RPMI7951 (cell line): ENCODE data around the gene OR51S1. TPM values are rescaled to one million over a fixed set of nuclear protein-coding genes. Genes with fewer than 3 reads are reported as not detected.
A peak's percentile ranks its signal among the peaks of the same experiment; 100 is the strongest.
"Not testable (repeated sequence)": the region's sequence is repeated elsewhere in the genome, so short reads cannot be mapped to it uniquely, and the experiment has no call there.

ENCODE experiments used
- DNase-seq: peaks from one replicate; pipeline ENCODE4 v3.0.0-alpha.2; 2012; ENCODE audit warnings: low read depth
- total RNA-seq: library from RNA; depleted of rRNA; stranded (reverse); fragments of >200 nt; shearing (Covaris generic); gene quantifications from 2 replicates; pipeline ENCODE4 v1.2.3, GENCODE V29; 2014; rRNA removed

Gene OR51S1
- total RNA-seq = not detected in 2 replicates

GRCh38 chr11:4848908-4849532 is at the start of gene OR51S1:
Gene OR51S1, minus strand, starts transcription at chr11:4849208. Its CDS starts 0 bp downstream, at chr11:4849208.
- no peak for DNase-seq

DNA sequence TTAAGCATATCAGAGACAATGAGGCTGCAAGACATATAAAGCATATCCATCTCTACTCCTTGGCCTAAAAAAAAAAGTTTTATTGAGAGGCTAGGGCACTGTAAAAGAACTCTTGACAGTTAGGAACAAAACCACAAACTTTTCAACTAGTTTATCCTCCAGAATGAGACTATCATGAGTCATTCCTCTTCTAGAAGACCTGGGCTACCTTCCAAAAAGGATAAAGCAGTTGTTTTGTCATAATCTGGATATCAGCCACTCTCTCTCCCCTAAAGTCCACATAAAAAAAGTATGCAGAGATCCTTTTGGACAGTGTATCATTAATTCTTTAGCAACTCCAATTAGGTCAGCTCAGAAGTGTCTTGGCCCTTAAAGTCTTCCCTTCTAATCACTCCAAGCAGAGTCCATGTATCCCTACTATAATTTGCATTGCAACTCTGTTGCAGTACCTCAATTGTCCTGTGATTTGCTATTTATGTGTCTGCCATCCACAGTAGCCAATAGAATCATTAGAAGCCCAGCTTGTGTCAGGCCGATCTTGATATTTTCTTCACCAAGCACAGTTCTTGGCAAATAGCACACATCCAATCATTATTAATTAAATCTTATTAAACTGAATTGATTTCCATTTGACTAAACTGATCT is 43.1 kb upstream of the OR51S1 start:
- DNase-seq = peak; percentile 90

- DNase-seq = peak; percentile 35
These were observed 41.3 kb upstream of the OR51S1 start for GRCh38 chr11:4890279-4890678.

DNA sequence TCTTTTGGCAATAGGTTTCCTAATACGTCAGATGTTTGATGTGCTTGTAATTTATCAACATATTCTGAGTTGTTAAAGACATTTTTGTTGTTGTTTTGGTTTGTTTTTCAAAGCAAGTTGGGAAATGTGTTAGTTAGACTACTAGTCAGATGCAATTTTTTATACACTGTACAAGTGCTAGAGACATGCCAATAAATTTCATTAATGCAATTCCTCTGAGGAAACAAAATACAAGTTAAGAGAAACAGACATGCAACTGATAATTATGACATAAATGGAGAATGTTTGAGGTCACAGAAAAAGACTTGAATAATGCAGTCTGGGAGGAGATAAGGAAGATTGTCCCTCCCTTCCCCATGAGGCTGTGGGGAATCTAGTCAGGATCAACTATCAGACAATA is 38.6 kb upstream of the OR51S1 start:
- no peak for DNase-seq

GRCh38 chr11:4886186-4886585 is 37.2 kb upstream of the OR51S1 start:
- DNase-seq = no peak

GRCh38 chr11:4884361-4884760 is 35.4 kb upstream of the OR51S1 start:
- no peak for DNase-seq

- DNase-seq = no peak
These were observed 33.5 kb upstream of the OR51S1 start for GRCh38 chr11:4882543-4882942.

DNA sequence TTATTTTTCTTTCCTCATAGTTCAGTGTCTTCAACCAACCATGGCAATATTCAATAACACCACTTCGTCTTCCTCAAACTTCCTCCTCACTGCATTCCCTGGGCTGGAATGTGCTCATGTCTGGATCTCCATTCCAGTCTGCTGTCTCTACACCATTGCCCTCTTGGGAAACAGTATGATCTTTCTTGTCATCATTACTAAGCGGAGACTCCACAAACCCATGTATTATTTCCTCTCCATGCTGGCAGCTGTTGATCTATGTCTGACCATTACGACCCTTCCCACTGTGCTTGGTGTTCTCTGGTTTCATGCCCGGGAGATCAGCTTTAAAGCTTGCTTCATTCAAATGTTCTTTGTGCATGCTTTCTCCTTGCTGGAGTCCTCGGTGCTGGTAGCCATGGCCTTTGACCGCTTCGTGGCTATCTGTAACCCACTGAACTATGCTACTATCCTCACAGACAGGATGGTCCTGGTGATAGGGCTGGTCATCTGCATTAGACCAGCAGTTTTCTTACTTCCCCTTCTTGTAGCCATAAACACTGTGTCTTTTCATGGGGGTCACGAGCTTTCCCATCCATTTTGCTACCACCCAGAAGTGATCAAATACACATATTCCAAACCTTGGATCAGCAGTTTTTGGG is 33.0 kb upstream of the OR51S1 start, which contains the start of gene OR51T1:
TSS of gene OR51T1 (plus strand) at position 41 of the 641 bp plus-strand sequence. CDS start at position 41, 0 bp downstream.
- no peak for DNase-seq

DNA sequence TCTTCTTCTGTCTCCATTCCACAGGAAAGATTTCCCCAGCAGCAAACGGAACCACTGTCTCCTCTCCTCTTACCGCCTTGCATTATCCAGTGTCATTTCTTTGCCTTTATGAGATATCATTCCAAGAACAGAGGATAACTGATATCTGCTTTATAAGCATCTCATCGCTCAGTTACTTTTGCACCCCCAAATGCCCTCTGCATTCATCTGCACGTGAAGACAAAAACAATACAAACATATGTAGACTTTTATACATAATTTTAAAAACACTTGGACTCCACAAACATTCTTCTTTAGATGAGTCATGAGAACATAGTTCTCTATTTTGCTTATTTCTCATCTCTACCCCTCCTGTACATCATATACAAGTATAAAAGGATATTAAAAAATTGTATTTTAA is 32.2 kb upstream of the OR51S1 start:
- no peak for DNase-seq

- DNase-seq = no peak
These were observed 16.8 kb upstream of the OR51S1 start for GRCh38 chr11:4865855-4866254.

DNA sequence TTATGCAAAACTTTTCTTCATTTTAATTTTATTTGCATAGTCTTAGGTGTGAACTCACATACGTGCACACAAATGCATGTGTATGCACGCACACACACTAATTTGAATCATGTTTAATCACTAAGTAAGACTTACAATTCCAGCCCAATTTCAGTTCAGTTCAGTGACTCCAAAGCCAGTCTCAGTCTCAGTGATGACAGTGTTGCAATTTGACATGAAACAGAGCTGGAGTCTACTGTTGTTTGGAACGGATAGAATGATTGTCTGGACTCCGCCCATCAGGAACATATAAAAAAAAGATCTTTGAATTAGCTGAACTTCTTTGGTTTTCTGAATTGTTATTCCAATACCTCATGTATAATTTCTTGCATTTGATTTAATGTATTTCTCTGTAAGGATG is 14.9 kb upstream of the OR51S1 start:
- DNase-seq = no peak

DNA sequence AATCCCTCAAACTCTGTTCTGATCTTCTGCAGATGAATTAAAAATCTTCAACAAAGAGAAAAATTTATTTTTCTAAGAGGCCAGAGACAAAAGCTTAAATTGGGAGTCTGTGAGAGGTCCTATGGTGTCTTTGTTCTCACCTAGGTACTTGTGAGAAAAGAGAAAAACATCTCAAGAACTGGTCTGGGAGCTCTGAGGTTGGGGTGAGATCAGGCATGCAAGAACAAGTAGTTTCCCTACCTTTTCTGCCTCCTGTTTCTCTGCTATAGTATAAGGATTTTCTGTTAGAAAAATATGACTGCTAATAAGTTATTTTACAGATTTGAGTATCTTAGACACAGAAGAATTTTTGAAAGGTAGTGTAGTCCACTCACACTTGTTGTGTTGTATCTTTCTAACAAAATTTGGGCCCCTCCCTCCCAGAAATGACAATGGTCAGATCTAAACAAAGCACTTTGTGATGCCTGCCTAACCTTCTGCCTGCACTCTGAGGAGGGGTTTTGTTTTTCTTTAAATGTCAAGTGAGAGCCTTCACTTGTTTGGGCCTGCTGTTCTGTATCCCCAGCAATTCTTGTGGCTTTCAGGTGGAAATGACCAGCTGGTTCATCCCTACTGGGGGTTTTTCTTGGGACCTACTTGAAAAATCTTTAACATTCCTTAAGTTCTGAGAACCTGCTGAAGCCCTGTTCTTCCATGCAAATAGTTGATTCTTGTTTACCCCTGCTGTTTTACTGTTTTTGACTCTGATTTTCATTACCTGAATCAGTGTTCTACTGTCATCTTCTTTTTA is 13.6 kb upstream of the OR51S1 start:
- DNase-seq = no peak

DNA sequence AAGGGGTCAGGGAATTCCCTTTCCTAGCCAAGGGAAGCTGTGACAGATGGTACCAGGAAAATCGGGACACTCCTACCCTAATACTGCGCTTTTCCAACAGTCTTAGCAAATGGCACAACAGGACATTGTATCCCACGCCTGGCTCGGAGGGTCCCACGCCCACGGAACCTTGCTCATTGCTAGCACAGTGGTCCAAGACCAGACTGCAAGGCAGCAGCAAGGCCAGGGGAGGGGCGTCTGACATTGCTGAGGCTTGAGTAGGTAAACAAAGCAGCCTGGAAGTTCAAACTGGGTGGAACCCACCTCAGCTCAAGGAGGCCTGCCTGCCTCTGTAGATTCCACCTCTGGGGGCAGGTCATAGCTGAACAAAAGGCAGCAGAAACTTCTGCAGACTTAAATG is 5.3 kb upstream of the OR51S1 start:
- DNase-seq = not testable (repeated sequence)

GRCh38 chr11:4851033-4851432 is 2.0 kb upstream of the OR51S1 start:
- no peak for DNase-seq

DNA sequence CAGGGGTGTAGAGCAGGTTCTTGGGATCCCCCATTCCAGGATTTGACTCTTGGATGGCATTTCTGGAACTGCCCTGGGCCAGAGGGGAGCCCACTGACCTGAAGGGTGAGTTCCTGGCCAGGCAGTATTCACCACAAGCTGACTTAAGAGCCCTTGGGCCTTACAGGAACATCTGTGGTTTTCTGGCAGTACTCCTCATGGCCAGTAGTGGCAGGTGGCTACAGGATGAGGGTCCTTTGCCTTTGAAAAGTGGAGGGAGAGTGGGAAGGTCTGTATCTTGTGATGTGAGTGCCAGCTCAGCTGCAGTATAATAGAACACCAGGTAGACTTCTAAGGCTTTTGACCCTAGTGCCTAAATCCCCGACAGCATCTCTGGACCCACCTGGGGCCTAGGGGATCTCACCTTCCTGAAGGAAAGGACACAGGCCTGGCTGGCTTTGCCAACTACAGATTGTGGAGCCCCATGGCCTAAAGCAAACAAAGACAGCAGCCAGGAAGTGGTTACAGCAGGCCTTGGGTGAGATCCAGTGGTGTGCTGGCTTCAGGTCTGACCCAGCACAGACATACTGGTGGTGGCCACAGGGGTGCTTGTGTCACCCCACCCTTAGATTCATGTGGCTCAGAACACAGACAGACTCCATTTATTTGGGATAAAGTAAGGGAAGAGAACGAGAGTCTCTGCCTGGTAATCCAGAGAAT is 9.0 kb downstream of the OR51S1 start:
- no peak for DNase-seq

DNA sequence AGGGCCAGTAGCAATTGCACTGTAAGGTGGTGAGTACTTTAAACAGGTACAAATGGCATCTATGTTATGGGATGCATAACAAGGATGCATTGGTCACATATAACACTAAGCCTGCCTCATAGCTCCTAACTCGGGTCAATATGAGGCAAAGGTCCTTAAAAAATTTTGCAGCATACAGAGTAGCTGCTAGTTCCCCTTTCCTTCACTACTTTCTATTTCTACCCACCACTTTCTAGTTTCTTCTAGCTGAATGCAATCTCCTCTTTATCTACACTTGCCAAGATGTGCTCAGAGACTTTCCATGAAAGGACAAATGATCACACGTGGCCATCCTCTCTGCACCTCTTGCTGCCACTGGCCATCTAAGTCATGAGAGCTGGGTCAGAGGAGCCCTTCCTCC is 18.1 kb downstream of the OR51S1 start:
- DNase-seq = no peak

DNA sequence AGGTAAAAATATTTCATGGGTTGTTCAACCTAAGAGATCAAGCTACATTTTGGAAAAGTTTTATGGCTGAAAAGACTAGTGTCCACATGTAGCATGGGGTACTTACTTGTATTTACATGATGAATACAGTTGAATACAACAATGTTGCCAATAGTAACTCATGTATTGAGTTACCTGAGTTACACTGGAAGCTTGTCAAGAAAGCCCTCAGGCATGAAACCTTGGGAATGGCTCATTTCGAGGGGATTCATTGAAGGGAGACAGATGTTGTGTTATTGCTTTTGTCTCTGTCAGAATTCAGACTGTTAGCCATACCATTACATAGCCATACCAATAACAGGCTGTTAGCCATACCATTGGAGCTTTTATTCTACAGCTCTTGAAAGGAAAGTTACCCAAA is 18.7 kb downstream of the OR51S1 start:
- no peak for DNase-seq

GRCh38 chr11:4826425-4826824 is 22.6 kb downstream of the OR51S1 start:
- no peak for DNase-seq

GRCh38 chr11:4825132-4825531 is 23.9 kb downstream of the OR51S1 start:
- DNase-seq = no peak

DNA sequence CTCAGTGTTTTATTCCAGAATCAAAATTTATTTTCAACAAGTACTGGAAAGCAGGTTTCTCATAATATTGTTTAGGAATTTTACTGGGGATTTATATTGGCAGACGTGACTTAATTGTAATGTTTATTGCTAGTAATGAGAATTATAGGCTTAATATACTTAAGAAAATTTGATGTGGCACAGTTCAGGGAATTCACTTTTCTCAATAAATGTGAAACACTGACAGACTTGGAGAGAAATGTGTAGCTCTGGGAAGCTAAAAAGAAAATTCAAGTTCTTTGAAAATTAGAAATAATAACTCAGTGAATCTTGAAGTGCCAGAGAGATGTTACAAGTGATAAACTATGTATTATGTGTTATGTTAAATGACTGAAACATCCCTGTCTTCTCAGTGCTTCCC is 28.0 kb downstream of the OR51S1 start, which contains the start of gene OR51F2:
TSS of gene OR51F2 (plus strand) at position 301 of the 400 bp plus-strand sequence. CDS start 101 bp downstream, outside the sequence.
- DNase-seq = no peak

- no peak for DNase-seq
These were observed 39.8 kb downstream of the OR51S1 start for GRCh38 chr11:4809246-4809645.
